B cell (primary cell): ENCODE measurements around the gene CELA3A.
"Not testable (repeated sequence)": the region's sequence is repeated elsewhere in the genome, so short reads cannot be mapped to it uniquely, and the experiment has no call there.

ENCODE experiments used
- CTCF ChIP-seq: fragments of 200-600 bp; IDR thresholded peaks from one replicate; pipeline ENCODE4 v1.8.0; 2022; ENCODE audit warnings: antibody characterized with exemption, mild to moderate bottlenecking
- EZH2 ChIP-seq: IDR thresholded peaks from 2 replicates; pipeline ENCODE4 v1.6.1; 2012; ENCODE audit warnings: borderline replicate concordance, low read depth, mild to moderate bottlenecking, moderate library complexity, low read length; ENCODE audit not compliant: insufficient read depth, poor library complexity, severe bottlenecking

GRCh38 chr1:22012752-22013151, 11.3 kb downstream of the CELA3A start:
- not testable (repeated sequence) for TF ChIP-seq CTCF, EZH2
